Transverse colon (tissue), 4 donors: Measurements from ENCODE around the gene GRM8. TPM values are rescaled to one million over a fixed set of nuclear protein-coding genes. Genes with fewer than 3 reads are reported as not detected.

Source experiments
- DNase-seq: peaks from one replicate; pipeline ENCODE4 v3.0.0-alpha.2; 2019
- H3K27ac ChIP-seq, 4 donors: fragments of 200-600 bp; sonication (generic); 2 replicates each; pipeline ENCODE4 v1.5.1; 2016 to 2018; ENCODE audit warnings: inconsistent platforms in 4 of 4
- H3K27me3 ChIP-seq: fragments of 200-600 bp; sonication (generic); 2 replicates; pipeline ENCODE4 v1.5.1; 2017; ENCODE audit warnings: inconsistent platforms
- H3K36me3 ChIP-seq, 4 donors: fragments of 200-600 bp; sonication (generic); 2 replicates each; pipeline ENCODE4 v1.5.1; 2017 to 2019; ENCODE audit warnings: inconsistent platforms in 4 of 4
- H3K4me1 ChIP-seq, 4 donors: fragments of 200-600 bp; sonication (generic); 2 replicates each; pipeline ENCODE4 v1.5.1; 2017 to 2020; ENCODE audit warnings: inconsistent platforms in 4 of 4
- H3K4me3 ChIP-seq, 4 donors: fragments of 200-600 bp; sonication (generic); 1 replicate in 1 of 4; 2 replicates in 3 of 4; pipeline versions ENCODE4 v1.5.1 to v1.6.1; 2017 to 2019; ENCODE audit warnings: inconsistent platforms in 4 of 4
- H3K9me3 ChIP-seq, 2 donors: fragments of 200-600 bp; sonication (generic); 2 replicates each; pipeline ENCODE4 v1.5.1; 2017 to 2019; ENCODE audit warnings: inconsistent platforms in 2 of 2
- CTCF ChIP-seq, 5 experiments: fragments of 200-600 bp in 3 of 5; fragments of 450-650 bp in 2 of 5; sonication (generic) in 3 of 5; IDR thresholded peaks; 1 replicate in 2 of 5; 2 replicates in 3 of 5; pipeline ENCODE4 v1.5.1; 2016 to 2017; ENCODE audit warnings: antibody characterized with exemption in 5 of 5, inconsistent platforms in 3 of 5, mild to moderate bottlenecking in 2 of 5, moderate library complexity in 1 of 5
- EP300 ChIP-seq: sonication (generic); formaldehyde crosslinking; IDR thresholded peaks from one replicate; pipeline ENCODE4 v1.6.1; 2017; ENCODE audit warnings: antibody characterized with exemption, low read depth
- POLR2A ChIP-seq: fragments of 450-650 bp; IDR thresholded peaks from one replicate; pipeline ENCODE4 v1.6.1; 2016; ENCODE audit warnings: antibody characterized with exemption, mild to moderate bottlenecking, moderate library complexity
- POLR2AphosphoS5 ChIP-seq, 3 donors: sonication (generic); formaldehyde crosslinking; IDR thresholded peaks; one replicate each; pipeline ENCODE4 v1.6.1; 2016; ENCODE audit warnings: antibody characterized with exemption in 3 of 3
- WGBS, 2 donors: methylation state at CpG; one replicate each; pipeline ENCODE4 v1.1.5; 2018; ENCODE audit warnings: low coverage in 1 of 2; 5-methylcytosine and 5-hydroxymethylcytosine counted together
- in situ Hi-C, 4 donors: fragments of 200-750 bp; cut with MboI; loops; one replicate each; pipeline versions ENCODE4 v1.15.0 to v1.15.1; 2017; ENCODE audit warnings: low sequenced_read_pairs in 3 of 4, low pct_ligation_motif_present in 1 of 4, low pct_unique_long_range_greater_than_20kb in 1 of 4
- intact Hi-C: fragments of 100-400 bp; cut with DNase I; formaldehyde crosslinking; loops from one replicate; pipeline ENCODE4 v1.15.1; 2023; ENCODE audit warnings: low total_unique reads
- total RNA-seq, 4 donors: library from RNA; depleted of rRNA; stranded (reverse); fragments of >200 nt; gene quantifications; one replicate each; pipeline ENCODE4 v1.1.0, GENCODE V29; 2016

Gene GRM8
- total RNA-seq, 4 donors from 2014 or later, result 0.68 to 9.7 (median 2.9) TPM

GRCh38 chr7:126450269-126450671 is 802.5 kb downstream of the GRM8 start:
- no peaks in the 10 kb centered on the region for H3K9me3 ChIP-seq
- no peak for DNase-seq
- TF ChIP-seq POLR2AphosphoS5 (IDR thresholded peaks at IDR 0.05) (no peak), EP300 (no peak), CTCF (IDR thresholded peaks at IDR 0.05) (no peak), POLR2A (no peak)
- H3K27me3 ChIP-seq, result no peaks in the 10 kb centered on the region
- H3K4me3 ChIP-seq, result no peak overlapping the region
- peaks cover 4 to 38% (median 16%) of the 10 kb centered on the region in 4 donors for H3K4me1 ChIP-seq
- H3K36me3 ChIP-seq, result no peaks in the 10 kb centered on the region
- peak overlapping the region in 1 of 4 donors; percentile 46 for H3K27ac ChIP-seq
- in situ Hi-C loops (no loop called here), intact Hi-C loops (no loop called here)
- 15 to 26% methylated on average over 4 of the region's 4 CpGs for WGBS, 2 donors

- H3K4me1 ChIP-seq, result peaks cover 4 to 38% (median 16%) of the 10 kb centered on the region in 4 donors
- 71 to 89% methylated on average over 2 to 3 of the region's 3 CpGs for WGBS, 2 donors
- in situ Hi-C loops (no loop called here), intact Hi-C loops (no loop called here)
- no peaks in the 10 kb centered on the region for H3K27me3 ChIP-seq
- H3K27ac ChIP-seq, result peak overlapping the region in 1 of 4 donors; percentile 46
- H3K36me3 ChIP-seq, result no peaks in the 10 kb centered on the region
- no peak for DNase-seq
- no peaks in the 10 kb centered on the region for H3K9me3 ChIP-seq
- no peak overlapping the region for H3K4me3 ChIP-seq
- TF ChIP-seq POLR2AphosphoS5 (IDR thresholded peaks at IDR 0.05) (no peak), CTCF (IDR thresholded peaks at IDR 0.05) (no peak), EP300 (no peak), POLR2A (no peak)
Measured at GRCh38 chr7:126449611-126450268, 803.0 kb downstream of the GRM8 start.

GRCh38 chr7:126447984-126448383 is 804.8 kb downstream of the GRM8 start:
- H3K4me1 ChIP-seq, result peaks cover 4 to 40% (median 16%) of the 10 kb centered on the region in 4 donors
- H3K27ac ChIP-seq, result no peak overlapping the region
- no peaks in the 10 kb centered on the region for H3K36me3 ChIP-seq
- no peak for TF ChIP-seq EP300
- TF ChIP-seq CTCF (IDR thresholded peaks at IDR 0.05), result no peak
- no peak for TF ChIP-seq POLR2AphosphoS5 (IDR thresholded peaks at IDR 0.05)
- TF ChIP-seq POLR2A, result no peak
- no peaks in the 10 kb centered on the region for H3K9me3 ChIP-seq
- WGBS, 2 donors, result 14 to 37% methylated on average over 2 of the region's 2 CpGs
- no peaks in the 10 kb centered on the region for H3K27me3 ChIP-seq
- no peak overlapping the region for H3K4me3 ChIP-seq
- in situ Hi-C loops (no loop called here), intact Hi-C loops (no loop called here)
- DNase-seq, result no peak

- no peak for TF ChIP-seq EP300
- no peak for TF ChIP-seq POLR2AphosphoS5 (IDR thresholded peaks at IDR 0.05)
- H3K9me3 ChIP-seq, result no peaks in the 10 kb centered on the region
- 84 to 86% methylated on average over 5 to 6 of the region's 6 CpGs for WGBS, 2 donors
- H3K27me3 ChIP-seq, result no peaks in the 10 kb centered on the region
- DNase-seq, result no peak
- H3K4me3 ChIP-seq, result no peak overlapping the region
- in situ Hi-C loops, result no loop called here
- no peaks in the 10 kb centered on the region for H3K36me3 ChIP-seq
- intact Hi-C loops, result no loop called here
- H3K4me1 ChIP-seq, result peaks cover 4 to 47% (median 16%) of the 10 kb centered on the region in 4 donors
- H3K27ac ChIP-seq, result no peak overlapping the region
Measured at GRCh38 chr7:126445991-126446390, 806.8 kb downstream of the GRM8 start.
